ENCODE measurements around the gene SCIMP. TPM values are rescaled to one million over a fixed set of nuclear protein-coding genes. Genes with fewer than 3 reads are reported as not detected.

Gene SCIMP
- polyA plus RNA-seq, 3 donors: 88.7 to 164 (median 98.4) TPM

DNA sequence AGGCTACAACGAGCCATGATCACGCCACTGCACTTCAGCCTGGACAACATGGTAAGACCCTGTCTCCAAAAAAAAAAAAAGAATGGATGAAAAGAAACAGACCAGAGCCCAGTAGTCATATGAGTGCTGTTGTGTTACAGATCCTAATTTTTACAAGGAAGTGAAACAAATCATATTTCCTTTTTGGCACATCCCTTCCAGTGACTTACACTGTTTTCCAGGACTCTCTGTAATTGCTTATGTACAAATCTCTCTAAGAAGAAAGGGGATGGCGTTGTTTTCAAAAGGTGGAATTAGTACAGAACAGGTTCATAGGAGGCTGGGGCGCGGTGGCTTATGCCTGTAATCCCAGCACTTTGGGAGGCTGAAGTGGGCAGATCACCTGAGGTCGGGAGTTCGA, 23.2 kb downstream of the SCIMP start:
- no peak overlapping the region for H2AFZ ChIP-seq (ENCODE audit: insufficient read depth, low read depth, low read length, poor library complexity, severe bottlenecking)
- peak in 2 of 3 donors; percentile 33 to 41 for DNase-seq
- Mint-ChIP-seq H3K9me3 (no peaks in the 10 kb centered on the region), H3K36me3 (peaks cover 74 to 77% of the 10 kb centered on the region in 2 donors), H3K27ac (peak overlapping the region; percentile 60 to 85 (median 79)), H3K4me1 (peaks cover 41% of the 10 kb centered on the region), H3K27me3 (ENCODE audit: low read depth in 3 of 3) (peaks cover 0 to 5% (median 0%) of the 10 kb centered on the region in 3 donors), H3K4me3 (peak overlapping the region in 1 of 2 donors; percentile 75)
- peak overlapping the region in 1 of 3 experiments; percentile 38 for H3K4me3 ChIP-seq (replicated peaks in 1 of 3; ENCODE audit: low read depth in 2 of 3, low read length in 3 of 3)
- no peaks in the 10 kb centered on the region for H3K9me3 ChIP-seq (replicated peaks in 1 of 2; ENCODE audit: control insufficient read depth in 1 of 2, insufficient read depth in 1 of 2, low read length in 2 of 2)
- peak overlapping the region; percentile 49 for H3K4me2 ChIP-seq (replicated peaks; ENCODE audit: extremely low read depth, low read length, poor library complexity, severe bottlenecking)
- peaks cover 36 to 42% of the 10 kb centered on the region in 2 donors for H3K4me1 ChIP-seq (ENCODE audit: control insufficient read depth in 1 of 2, insufficient read depth in 2 of 2, low read length in 2 of 2)
- H3K79me2 ChIP-seq (ENCODE audit: insufficient read depth, low read length): peaks cover 4% of the 10 kb centered on the region
- peaks cover 60 to 71% of the 10 kb centered on the region in 2 donors for H3K36me3 ChIP-seq (replicated peaks in 1 of 2; ENCODE audit: control insufficient read depth in 1 of 2, insufficient read depth in 2 of 2, low read length in 2 of 2)
- WGBS (ENCODE audit: insufficient coverage): 60% methylated on average over 1 of the region's 7 CpGs
- peaks cover 63% of the 10 kb centered on the region for H4K20me1 ChIP-seq (ENCODE audit: insufficient read depth, low read length)
- H3K27me3 ChIP-seq (ENCODE audit: control insufficient read depth in 2 of 2, insufficient read depth in 2 of 2, low read length in 2 of 2): no peaks in the 10 kb centered on the region
- intact Hi-C loops (cut with micrococcal nuclease): no loop called here
- H3K9ac ChIP-seq (ENCODE audit: insufficient read depth, low read length, poor library complexity, severe bottlenecking): no peak overlapping the region
- peak overlapping the region; percentile 34 to 70 for H3K27ac ChIP-seq (ENCODE audit: low read depth in 1 of 2, low read length in 2 of 2)
- TF ChIP-seq, protein P1, sequence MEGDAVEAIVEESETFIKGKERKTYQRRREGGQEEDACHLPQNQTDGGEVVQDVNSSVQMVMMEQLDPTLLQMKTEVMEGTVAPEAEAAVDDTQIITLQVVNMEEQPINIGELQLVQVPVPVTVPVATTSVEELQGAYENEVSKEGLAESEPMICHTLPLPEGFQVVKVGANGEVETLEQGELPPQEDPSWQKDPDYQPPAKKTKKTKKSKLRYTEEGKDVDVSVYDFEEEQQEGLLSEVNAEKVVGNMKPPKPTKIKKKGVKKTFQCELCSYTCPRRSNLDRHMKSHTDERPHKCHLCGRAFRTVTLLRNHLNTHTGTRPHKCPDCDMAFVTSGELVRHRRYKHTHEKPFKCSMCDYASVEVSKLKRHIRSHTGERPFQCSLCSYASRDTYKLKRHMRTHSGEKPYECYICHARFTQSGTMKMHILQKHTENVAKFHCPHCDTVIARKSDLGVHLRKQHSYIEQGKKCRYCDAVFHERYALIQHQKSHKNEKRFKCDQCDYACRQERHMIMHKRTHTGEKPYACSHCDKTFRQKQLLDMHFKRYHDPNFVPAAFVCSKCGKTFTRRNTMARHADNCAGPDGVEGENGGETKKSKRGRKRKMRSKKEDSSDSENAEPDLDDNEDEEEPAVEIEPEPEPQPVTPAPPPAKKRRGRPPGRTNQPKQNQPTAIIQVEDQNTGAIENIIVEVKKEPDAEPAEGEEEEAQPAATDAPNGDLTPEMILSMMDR (IDR thresholded peaks at IDR 0.05): no peak

DNA sequence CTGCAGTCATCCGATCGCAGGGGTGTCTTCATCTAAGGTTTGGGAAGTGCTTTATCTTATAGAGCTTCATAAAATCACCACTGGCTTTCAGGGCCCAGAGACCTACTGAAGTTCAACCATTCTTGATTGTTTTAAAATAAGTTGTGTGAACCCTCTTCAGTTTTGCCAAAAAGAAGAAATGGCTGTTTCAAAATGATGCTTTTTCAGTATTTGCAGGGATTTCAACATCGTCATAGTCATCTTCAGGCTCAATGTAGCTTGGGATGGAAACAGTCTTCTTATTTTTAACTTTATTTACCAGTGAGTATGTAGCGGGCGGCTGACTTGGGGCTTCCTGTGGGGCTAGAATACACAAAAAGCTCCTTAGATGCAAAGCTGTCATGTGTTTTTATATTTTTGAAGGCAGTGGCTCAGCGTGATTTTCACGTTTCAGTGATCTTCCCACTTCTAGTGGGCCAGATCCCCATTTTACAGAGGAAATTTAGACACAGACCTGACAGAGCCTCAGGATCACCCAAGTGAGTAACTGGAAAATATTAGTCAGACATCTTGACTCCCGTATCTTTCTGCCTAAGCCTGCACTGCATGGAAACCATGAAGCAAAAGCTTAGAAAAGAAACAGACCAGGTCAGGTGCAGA, 23.9 kb downstream of the SCIMP start:
- peaks cover 56 to 64% of the 10 kb centered on the region in 2 donors for H3K36me3 ChIP-seq (replicated peaks in 1 of 2; ENCODE audit: control insufficient read depth in 1 of 2, insufficient read depth in 2 of 2, low read length in 2 of 2)
- H2AFZ ChIP-seq (ENCODE audit: insufficient read depth, low read depth, low read length, poor library complexity, severe bottlenecking): no peak overlapping the region
- H3K4me3 ChIP-seq (replicated peaks in 1 of 3; ENCODE audit: low read depth in 2 of 3, low read length in 3 of 3): peak overlapping the region in 1 of 3 experiments; percentile 38

More for the DNA sequence above, 23.9 kb downstream of the SCIMP start:
- Mint-ChIP-seq H3K36me3 (peaks cover 70% of the 10 kb centered on the region in 2 donors), H3K4me1 (peaks cover 41% of the 10 kb centered on the region), H3K27me3 (ENCODE audit: low read depth in 3 of 3) (peaks cover 0 to 5% (median 0%) of the 10 kb centered on the region in 3 donors), H3K9me3 (no peaks in the 10 kb centered on the region), H3K27ac (peak overlapping the region; percentile 40 to 85 (median 60)), H3K4me3 (peak overlapping the region in 1 of 2 donors; percentile 64)
- intact Hi-C loops (cut with micrococcal nuclease): no loop called here
- H4K20me1 ChIP-seq (ENCODE audit: insufficient read depth, low read length): peaks cover 55% of the 10 kb centered on the region
- H3K9me3 ChIP-seq (replicated peaks in 1 of 2; ENCODE audit: control insufficient read depth in 1 of 2, insufficient read depth in 1 of 2, low read length in 2 of 2): no peaks in the 10 kb centered on the region
- H3K9ac ChIP-seq (ENCODE audit: insufficient read depth, low read length, poor library complexity, severe bottlenecking): peak overlapping the region; percentile 12
- TF ChIP-seq, protein P1 (IDR thresholded peaks at IDR 0.05): no peak
- no peaks in the 10 kb centered on the region for H3K27me3 ChIP-seq (ENCODE audit: control insufficient read depth in 2 of 2, insufficient read depth in 2 of 2, low read length in 2 of 2)
- WGBS (ENCODE audit: insufficient coverage): 16% methylated on average over 4 of the region's 8 CpGs
- peaks cover 4% of the 10 kb centered on the region for H3K79me2 ChIP-seq (ENCODE audit: insufficient read depth, low read length)
- H3K4me1 ChIP-seq (ENCODE audit: control insufficient read depth in 1 of 2, insufficient read depth in 2 of 2, low read length in 2 of 2): peaks cover 36 to 42% of the 10 kb centered on the region in 2 donors
- peak overlapping the region; percentile 34 to 70 for H3K27ac ChIP-seq (ENCODE audit: low read depth in 1 of 2, low read length in 2 of 2)
- no peak for DNase-seq
- peak overlapping the region; percentile 49 for H3K4me2 ChIP-seq (replicated peaks; ENCODE audit: extremely low read depth, low read length, poor library complexity, severe bottlenecking)
